ENCODE data around the gene SLC9A8.

Gene SLC9A8

DNA sequence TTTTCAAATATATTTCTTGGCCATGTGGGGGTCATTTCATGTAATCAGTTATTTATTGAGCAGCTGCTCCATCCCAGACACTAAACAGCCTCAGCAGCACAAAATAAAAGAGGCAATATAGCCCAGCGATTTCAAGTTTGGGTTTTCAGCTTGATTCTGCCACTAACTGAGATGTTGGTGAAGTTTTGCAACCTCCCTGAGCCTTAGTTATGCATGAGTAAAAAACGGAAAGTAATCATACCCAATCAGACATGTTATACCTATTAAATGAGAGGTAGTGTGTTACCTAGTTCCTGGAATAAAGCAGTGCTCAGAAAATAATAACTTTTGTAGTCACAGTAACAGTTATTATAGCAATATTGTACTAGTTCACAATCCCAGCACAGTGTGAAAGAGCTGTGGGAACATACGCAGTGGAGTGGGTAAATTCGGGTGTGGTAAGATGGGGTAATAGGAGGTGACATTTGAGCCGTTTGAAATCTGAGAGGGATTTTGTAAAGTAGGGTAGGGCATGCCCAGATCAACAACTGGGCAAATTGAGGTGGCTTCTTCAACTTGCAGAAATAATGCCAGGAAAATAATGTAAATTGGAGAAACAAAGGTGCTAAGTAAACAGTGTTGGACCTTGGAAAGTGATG lies 1.5 kb downstream of the SLC9A8 start:
- DNase-seq: no peak

DNA sequence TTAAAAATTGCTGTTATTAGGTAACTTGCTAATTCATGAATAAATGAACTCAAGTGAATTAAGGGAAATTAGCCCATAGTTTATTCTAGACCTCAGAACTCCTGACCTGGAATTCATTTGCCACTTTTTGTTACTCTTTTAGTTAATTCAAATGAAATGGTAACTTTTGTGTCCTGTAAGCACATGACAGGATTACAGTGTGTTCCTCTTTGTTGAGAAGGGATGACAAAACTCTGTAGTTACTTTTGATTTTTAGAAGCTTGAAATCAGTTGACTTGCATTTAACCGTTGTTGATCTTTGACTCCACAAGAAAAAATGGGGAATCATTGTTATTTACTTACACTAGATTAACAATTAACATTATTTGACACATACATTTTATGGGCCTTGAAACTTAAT lies 6.2 kb downstream of the SLC9A8 start:
- DNase-seq: no peak

DNA sequence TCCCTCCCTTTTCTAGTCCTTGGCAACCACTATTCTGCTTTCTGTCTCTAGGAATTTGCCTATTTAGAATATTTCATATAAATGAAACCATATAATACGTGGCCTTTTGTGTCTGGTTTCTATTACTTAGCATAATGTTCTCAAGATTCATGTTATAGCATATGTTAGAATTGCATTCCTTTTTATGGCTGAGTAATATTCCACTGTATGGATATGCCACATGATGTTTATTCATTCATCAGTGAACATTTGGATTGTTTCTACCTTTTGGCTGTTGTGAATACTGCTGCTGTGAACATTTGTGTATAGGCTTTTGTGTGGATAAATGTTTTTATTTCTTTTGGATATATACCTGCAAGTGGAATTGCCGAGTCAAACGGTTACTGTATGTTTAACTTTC lies 7.1 kb downstream of the SLC9A8 start:
- no peak for DNase-seq

- no peak for DNase-seq
Measured at GRCh38 chr20:49821381-49821780, 8.8 kb downstream of the SLC9A8 start.

DNA sequence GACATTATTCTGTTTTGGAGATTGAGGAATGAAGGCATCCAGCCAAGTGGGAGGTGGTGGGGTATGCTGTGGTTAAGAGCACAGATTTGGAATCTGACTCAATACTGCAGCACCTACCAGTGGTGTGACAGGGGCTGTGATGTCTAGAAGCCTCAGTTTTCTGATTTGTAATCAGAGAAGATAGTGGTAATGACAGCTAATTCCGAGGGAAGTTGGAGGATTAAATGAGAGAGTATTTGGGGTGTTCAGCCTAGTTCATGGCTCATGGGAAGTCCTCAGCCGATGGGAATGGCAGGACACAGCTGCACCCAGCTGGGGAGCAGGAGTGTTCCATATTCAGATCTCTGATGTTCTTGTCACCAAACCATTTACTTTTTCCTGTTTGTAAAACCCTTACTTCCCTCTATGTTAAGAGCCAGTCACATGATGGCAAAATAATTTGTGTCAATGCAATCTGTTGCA lies 9.3 kb downstream of the SLC9A8 start:
- DNase-seq: no peak

- DNase-seq: no peak
Measured at GRCh38 chr20:49823152-49823847, 10.7 kb downstream of the SLC9A8 start.

DNA sequence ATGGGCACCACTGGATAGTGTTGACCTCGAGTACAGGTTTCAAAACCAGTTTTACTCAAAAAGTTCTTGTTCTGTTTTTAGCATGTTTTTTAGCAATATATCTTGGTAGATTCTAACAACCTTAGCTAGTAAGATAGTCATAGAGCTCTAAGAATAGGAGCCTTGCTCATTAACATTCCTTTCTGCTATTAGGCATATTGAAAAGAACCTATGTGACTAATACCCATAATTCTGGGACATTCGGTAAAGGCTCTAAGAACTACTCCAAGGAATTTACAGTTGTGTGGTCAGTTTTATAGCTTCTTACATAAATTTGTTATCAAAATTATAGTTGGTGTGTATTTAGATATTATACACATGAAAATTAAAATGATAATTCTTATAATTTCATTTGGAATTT lies 11.6 kb downstream of the SLC9A8 start:
- no peak for DNase-seq

- no peak for DNase-seq
Measured at GRCh38 chr20:49825521-49826033, 12.9 kb downstream of the SLC9A8 start.

DNA sequence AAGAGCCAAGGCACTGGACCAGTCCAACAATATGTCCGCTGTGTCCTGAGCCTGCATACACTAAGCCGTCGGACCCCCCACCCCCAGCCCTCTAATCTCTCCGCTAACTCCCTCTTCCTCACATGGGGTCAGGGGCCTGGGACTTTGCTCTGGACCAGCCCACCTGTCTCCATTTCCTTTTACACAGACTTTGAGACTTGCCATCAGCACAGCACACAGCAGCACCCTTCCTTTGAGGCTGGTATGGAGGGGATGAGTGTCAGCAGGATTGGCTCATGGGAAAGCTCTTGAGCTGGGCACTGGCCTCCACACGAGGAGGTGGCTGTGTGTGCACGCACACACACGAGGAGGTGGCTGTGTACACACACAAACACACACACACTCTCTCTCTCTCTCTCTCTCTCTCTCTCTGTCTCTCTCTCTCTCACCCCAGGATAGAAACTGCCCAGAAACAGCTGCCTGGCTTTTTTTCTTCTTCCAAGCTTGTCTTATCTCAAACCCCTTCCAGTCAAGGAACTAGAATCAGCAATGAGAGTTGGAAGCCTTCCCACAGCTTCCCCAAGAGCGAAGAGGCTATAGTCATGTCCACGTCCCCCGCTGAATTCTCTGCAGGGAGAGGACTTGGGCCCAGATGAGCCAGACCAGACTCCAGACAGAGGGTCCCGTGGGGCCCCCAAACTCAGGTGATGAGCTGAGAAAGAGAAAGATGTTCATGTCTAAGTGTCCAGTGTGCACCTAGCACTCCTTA lies 18.6 kb downstream of the SLC9A8 start:
- DNase-seq: no peak

DNA sequence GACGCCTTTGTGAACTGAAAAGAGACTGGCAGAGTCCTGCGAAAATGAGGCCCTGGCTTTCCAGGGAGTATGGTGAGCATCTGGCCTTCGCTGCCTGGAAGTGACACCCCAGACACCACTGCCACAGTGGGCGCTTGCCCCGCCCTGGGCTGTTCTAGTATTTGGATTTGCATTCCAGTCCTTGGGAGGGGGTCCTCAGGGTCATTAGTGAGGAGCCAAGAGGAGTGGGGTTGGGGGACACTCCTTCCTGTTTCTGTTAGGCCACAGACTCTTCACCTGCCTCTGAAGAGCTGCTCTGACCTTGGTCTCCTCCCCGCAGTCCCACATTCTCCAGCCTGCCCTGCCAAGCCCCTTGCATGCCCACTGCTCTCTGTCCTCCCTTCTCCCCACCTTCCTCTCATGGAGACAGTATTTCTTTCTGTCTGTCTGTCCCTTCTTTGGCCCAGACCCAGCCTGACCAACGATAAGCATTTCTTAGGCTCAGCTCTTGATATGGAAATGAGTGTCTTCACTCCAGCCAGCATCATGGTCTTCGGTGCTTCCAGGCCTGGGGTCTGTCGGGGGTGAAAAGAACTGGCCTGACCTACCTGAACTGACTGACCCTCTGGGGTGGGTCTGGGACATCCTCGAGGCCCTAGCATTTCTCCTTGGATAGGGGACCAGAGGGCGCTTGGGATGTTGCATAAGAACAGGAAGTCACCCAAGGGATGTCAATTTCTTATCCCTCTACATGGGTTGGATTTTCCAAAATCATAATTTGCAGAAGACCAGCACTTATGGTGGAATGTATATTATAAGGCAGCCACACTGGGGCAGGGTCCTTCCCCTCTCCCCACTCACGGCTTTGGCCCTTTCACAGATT lies 19.4 kb downstream of the SLC9A8 start:
- DNase-seq: no peak

DNA sequence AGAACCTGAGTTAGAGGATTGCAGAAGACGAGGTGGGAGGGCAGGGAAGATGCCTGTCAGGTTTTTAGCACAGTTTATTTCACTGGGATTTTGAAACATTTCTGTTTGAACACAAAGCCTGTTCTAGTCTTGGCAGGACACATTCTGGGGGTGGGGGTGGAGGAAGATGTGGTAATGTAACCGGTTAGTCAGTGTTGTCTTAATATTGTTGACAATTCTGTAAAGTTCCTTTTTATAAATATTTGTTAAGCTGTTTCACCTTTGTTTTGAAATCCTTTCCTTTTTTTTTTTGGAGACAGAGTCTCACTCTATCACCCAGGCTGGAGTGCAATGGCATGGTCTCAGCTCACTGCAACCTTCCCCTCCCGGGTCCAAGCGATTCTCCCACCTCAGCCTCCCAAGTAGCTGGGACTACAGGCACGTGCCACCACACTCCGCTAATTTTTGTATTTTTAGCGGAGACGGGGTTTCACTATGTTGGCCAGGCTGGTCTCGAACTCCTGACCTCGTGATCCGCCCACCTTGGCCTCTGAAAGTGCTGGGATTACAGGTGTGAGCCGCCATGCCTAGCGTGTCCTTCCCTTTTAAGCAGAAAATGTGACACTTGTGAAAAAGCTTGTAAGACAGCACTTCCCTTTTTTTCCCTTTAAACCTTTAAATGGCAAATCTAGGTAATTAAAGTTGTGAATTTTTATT lies 20.2 kb downstream of the SLC9A8 start:
- DNase-seq: no peak

DNA sequence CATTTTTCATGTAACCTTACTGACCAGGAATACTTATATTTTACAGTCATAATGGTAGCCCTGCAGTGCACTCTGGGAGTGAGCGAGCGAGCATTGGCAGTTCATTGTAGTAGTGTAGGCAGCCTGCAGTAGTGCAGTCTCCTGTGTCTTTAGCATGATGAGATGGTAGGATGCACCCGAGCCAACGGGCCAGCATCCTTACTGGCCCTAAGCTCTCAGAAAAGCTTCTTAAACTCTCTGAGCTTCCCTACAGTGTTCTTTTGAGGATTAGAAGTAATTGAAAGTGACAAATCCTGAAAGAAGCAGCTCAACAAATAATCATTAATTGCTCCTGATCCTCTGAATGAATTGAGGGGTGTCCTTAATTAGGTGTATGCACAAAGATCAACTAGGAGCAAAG lies 20.9 kb downstream of the SLC9A8 start:
- no peak for DNase-seq

DNA sequence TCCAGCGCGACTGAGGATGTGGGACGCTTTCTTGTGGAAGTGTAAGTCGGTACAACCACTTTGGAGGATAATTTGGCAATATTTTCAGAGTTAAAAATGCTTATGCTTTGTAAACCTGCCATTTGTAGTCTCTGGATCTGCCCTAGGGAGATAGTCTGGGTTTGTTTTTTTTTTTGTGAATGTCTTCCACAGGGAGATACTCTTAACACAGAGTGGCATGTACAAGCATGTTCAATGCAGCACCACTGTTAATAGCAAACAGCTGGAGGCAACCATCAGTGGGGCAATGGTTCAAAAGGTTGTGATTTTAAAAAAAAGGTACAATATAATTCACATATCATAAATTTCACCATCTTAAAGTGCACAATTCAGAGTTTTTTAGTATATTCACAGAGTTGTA lies 22.4 kb downstream of the SLC9A8 start:
- no peak for DNase-seq

DNA sequence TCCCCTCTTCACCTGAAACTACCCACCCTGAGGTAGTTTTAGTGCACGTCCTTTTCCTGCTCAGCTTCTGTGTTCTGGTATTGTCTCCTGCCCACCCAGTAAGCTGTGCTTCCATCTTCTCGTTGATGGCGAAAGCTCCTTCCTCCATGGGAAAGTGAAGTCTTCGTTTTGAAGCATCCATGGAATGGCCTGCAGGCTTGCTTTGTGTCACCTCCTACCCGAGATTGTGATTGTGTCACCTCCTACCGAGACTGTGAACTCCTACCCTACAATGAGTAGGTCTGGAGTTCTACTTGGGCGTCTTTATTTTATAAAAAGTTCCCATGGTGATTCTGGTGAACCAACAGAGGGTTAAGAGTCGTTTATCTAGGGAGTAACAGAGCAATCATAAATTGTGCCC lies 25.9 kb downstream of the SLC9A8 start:
- DNase-seq: no peak

GRCh38 chr20:49843139-49843538 lies 30.5 kb downstream of the SLC9A8 start:
- no peak for DNase-seq

- no peak for DNase-seq
Measured at GRCh38 chr20:49843770-49844380, 31.2 kb downstream of the SLC9A8 start.

- no peak for DNase-seq
Measured at GRCh38 chr20:49845060-49845459, 32.4 kb downstream of the SLC9A8 start.

DNA sequence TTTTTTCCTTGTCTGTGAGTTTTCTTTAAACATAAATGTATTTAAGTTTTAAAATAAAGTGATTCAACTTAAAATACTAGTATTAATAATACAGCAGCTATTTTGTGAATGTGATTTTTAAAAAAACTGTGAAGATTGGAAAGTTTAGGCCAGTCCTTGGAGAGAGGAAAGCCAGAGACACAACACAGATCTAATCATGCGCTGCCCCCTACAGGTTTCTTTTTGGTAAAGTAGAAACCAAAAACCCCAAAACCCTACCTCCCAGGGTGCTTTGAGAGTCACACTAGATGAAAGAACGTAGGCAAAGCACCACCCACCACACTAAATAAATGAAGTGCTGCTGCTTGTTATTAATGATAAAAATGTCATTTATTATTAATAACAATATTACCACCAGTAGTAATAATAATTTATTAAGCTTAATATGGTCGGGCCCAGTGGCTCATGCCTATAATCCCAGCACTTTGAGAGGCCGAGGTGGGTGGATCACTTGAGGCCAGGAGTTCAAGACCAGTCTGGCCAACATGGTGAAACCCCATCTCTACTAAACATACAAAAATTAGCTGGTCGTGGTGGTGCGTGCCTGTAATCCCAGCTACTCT lies 33.7 kb downstream of the SLC9A8 start:
- DNase-seq: peak; percentile 52

DNA sequence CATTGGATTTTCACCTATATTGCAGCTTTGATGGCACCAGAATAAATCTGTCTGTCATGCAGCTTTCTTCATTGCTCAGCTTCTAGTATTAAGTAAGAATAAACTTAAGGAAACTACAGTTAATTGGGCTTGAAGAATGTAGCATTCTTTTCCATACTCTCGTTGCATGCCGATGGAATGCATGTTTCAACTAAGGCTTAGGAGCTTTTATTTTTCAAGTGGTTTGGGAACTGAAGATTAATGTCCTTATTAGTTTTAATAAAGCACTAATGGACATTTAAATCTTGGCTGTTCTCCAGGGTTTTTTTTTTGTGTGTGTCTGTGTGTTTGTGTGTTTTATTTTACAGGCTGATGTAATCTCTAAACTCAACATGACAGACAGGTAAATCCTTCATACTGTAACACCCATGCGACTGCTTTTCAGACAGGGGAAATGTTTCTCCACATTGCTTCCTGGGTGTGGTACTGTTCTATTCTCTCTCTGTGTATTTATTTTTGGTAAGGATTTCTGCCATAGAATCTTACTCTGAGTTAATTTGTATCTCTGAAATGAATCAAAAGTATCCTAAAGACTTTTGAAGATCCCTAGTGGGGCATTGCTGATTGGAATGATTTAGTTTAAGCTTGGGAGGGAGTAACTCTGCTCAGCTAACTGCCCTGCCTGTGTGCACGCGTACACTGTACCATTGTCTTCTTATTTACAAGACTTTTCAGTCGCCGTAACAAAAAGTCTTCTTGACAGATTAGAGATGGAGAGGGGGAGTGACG lies 38.0 kb downstream of the SLC9A8 start:
- DNase-seq: no peak

- DNase-seq: no peak
Measured at GRCh38 chr20:49851231-49851705, 38.6 kb downstream of the SLC9A8 start.
